ENCODE measurements around the gene KIF5A.

Gene KIF5A

DNA sequence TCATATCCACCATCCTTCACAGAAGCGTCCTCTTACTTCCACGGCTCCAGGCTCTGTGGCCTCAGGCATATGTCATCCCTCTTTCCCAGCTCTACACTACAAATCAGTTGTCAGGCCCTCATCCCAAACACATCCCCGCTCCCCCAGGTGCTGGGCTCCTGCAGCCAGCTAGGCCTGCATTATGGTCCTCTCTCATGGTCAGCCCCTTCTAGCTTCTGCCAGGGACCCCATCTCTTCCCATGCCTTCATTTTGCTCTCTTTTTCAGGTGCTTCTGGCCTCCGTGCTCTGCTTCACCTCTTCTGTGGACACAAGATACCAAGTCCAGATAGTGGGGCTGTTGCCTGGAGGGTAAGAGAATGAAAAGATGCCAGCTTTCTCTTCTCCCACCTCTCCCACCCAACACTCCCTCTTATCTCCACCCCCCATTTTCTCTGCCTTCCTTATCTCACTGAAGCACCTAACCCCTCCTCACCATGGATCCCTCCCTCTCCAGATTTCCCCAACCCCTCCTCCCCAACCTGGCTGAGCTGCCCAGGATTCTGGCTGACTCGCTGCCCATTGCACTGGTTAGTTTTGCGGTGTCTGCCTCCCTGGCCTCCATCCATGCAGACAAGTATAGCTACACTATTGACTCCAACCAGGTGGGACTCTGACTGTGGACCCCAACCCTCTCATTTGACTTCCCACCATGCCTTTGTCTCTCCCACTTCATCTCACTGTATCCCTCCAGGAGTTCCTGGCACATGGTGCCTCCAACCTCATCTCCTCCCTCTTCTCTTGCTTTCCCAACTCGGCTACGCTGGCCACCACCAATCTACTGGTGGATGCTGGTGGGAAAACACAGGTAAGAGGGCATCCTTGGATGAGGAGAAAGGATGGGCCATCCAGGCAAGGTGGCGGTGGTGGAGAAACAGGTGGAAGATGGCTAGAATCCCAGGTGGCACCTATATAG lies 72.7 kb downstream of the KIF5A start:
- DNase-seq: no peak

DNA sequence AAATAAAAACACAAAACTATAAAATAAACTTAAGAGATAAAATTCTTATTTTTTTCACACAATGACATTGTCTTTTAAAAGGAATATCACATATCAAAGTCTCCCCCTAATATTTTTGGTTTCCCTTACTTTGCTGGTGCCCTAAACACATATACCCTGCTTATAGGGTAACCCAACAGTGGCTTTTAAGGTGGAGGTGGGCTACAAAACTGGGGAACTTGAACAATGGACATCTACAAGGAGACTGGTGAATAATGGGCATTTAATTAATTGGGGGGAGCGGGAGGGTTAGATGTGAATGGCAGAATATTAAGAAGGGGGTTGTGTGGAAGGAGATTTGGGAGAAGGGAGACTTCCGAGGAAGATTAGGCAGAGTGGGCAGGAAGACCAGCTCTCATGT lies 73.5 kb downstream of the KIF5A start:
- no peak for DNase-seq

DNA sequence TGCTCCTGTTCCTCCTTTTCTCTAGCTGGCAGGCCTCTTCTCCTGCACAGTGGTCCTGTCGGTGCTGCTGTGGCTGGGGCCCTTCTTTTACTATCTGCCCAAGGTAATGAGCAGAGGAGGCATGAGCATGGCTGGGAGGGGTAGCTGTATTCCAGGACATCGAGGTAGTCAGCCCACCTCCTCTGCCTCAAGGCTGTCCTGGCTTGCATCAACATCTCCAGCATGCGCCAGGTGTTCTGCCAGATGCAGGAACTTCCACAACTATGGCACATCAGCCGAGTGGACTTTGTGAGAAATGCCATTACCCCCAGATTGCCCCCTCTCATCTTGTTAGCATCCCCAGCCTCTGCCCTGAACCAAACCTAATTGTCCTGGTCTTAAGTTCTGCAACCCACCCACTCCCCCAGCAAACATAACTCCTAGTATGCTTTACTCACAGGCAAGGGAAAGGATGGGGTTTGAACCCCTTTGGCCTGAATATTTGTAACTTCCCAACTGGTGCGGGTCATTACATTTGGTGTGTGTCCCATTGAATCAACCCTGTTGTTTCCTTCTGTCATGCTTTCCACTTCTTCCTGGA lies 74.1 kb downstream of the KIF5A start:
- no peak for DNase-seq

GRCh38 chr12:57624441-57625220 lies 74.8 kb downstream of the KIF5A start:
- no peak for DNase-seq

DNA sequence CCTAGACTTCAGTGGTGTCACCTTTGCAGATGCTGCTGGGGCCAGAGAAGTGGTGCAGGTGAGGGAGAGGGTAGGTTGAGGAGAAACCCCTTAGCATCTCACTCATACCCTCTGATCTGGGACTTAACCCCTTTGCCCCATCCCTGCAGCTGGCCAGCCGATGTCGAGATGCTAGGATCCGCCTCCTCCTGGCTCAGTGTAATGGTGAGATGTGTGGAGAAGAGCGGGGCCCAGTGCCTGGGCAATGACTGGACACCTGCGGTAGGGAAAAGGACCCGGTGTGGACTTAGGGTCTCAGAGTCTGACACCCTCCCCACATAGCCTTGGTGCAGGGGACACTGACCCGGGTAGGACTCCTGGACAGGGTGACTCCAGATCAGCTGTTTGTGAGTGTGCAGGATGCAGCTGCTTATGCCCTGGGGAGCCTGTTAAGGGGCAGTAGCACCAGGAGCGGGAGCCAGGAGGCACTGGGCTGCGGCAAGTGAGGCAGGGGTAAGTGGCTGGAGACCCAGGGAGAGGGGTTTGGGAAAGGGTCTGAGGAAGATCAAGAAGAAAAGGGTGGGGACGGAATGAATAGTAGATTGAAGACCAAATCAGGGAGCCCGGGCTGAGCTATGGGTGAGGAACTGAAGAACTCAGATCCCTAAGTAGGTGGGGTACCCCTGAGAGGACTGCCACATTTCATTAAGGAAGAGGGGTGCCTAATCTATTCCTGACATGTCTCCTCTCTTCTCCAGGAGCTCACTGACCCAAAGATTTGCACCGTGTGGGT lies 75.6 kb downstream of the KIF5A start:
- no peak for DNase-seq

- no peak for DNase-seq
Observed at GRCh38 chr12:57626111-57626920, 76.5 kb downstream of the KIF5A start.

DNA sequence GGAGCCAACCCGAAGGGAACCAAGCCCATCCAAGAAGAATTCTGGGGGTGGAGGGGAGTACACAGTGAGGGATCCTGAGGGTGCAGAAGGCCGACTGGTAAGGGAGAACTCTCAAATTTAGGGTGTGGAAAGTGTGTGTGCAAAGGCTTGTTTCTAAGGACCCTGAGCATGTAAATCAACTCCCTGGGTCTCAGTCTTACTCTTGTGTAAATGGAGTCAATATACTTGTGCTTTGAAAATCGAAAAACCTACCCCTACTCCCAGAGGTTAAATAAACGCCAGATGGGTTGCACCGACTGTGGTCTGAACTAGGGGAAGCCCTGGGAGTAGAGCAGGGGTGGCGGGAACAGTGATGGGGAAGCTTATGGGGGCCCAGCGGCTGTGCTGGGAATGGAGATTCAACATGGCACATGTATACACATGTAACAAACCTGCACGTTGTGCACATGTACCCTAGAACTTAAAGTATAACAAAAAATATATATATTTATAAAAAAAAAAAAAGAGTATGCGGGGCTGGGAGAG lies 77.1 kb downstream of the KIF5A start:
- no peak for DNase-seq

DNA sequence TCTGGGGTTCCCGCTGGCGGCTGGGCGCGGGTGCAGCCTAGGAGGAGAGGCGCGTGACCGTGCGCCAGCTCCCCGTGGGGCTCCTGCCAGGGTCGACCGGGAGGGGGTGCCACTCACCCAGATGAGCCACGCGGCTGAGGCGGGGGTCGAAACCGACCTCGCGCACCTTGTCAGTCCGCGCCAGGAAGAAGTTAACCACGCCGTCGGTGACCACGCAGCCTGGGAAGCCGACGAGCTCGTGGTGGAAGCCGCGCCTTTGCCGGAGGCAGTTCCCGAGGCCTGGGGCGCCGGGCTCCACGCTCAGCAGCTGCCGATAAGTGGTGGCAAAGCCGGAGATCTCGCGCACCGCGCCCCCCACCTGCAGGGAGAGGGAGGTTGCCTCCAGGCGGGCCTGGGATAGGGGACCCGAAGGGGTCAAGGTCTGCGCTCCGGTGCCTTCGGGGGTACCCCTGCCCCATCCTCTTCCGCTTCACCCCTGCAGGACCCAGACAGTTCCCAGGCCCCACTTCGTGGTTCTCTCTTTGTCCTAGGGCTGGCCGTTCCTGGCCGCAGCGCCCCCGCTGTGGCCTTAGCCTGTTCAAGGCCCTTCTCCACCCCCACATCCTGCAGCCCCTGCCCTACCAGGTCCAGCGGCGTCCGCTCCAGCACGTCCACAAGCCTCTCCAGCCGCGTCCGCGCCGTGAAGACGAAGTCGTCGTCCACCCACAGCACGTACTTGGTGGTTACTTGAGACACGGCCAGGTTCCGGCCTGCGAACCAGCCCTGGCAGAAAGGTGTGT lies 77.8 kb downstream of the KIF5A start:
- DNase-seq: no peak

DNA sequence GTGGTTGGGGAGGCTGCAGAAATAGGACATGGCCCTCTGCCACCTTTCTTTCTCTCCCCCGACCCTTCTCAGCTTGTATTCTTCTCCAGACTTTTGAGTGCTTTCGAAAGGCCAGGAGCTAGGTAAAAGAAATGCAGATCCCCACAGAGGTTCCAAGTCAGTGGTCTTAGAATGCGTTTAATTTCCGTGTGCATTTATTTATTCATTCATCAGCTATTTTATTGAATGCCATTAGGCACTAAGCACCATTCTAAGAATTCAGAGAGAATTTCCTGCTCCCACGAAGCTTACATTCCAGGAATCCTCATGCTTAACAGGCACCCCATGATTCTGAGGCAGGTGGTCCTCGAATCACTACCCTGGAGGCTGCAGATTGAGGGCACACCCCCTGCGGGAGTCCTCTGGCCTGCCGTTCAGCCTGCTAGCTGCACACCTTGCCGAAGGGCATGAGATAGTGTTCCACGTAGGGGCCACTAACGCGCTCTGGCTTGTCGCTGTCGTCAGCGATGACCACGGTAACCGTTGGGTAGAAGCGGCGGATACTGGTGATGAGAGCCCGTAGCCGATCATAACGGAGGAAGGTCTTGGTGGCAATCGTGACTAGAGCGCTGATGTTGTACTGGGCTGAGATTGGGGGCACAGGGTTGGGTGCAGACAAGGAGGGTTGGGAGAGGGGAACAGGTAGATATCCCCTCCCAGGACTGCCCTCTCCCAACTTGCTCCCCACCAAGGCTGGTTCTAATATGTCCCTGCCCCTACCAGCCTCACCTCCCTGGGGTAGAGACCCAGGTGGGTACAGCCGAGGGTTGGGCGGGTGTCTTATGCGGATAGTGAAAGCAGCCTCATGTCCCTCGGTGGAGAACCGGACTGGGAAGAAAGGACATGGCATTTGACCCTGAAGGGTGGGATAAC lies 78.7 kb downstream of the KIF5A start:
- no peak for DNase-seq

DNA sequence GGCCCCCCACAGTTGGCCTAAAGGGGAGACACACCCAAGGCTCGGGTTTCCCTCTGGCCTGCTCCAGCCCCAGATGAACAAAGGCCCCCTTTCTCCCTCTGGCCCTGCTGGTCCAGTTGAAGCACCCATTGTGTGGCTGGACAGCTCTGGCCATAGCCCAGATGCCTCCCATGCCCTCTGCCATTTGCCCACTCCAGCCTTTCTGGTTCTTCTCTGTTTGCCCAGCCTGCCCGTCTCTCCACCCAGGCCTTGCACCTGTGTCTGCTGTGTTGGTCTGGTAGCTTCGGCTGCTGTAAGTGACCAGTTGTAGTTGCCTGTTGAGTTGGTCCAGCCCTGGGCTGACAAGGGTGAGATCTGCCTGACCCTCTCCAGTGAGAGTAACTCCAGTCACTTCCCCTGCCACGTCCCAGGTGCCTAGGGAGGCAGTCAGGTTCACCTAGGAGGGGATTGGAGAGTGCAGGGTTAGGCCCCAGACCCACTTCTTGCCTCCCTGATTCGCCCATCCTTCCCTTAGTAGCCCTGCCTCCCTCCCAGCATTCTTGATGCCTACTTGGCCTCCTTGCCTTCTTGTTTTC lies 80.1 kb downstream of the KIF5A start:
- DNase-seq: no peak

DNA sequence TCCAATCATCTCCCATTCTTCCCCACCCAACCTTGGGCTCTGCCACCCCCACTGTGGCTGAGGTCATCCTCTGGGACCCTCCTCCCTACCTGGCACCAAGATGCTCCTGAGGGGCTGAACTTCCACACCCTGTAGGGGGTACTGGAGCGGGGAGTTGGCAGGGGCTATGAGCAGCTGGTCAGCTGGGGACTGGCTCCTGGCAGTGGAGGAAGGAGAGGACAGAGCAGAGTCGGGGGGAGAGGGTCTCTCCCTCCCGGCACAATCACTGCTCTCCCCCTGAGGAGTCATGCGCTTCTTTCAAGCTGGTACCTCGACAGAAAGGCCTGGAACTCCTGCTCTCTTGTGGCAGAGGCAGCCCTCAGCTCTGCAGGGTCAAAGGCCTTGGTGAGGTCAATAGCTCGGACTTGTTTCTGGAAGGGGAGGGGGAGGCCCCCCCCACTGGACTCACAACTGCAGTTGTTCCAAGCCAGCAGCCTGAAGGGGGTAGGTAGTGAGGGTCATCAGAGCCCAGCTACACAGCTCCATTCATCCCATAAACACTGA lies 81.1 kb downstream of the KIF5A start:
- no peak for DNase-seq

GRCh38 chr12:57631566-57632072 lies 81.8 kb downstream of the KIF5A start:
- no peak for DNase-seq

DNA sequence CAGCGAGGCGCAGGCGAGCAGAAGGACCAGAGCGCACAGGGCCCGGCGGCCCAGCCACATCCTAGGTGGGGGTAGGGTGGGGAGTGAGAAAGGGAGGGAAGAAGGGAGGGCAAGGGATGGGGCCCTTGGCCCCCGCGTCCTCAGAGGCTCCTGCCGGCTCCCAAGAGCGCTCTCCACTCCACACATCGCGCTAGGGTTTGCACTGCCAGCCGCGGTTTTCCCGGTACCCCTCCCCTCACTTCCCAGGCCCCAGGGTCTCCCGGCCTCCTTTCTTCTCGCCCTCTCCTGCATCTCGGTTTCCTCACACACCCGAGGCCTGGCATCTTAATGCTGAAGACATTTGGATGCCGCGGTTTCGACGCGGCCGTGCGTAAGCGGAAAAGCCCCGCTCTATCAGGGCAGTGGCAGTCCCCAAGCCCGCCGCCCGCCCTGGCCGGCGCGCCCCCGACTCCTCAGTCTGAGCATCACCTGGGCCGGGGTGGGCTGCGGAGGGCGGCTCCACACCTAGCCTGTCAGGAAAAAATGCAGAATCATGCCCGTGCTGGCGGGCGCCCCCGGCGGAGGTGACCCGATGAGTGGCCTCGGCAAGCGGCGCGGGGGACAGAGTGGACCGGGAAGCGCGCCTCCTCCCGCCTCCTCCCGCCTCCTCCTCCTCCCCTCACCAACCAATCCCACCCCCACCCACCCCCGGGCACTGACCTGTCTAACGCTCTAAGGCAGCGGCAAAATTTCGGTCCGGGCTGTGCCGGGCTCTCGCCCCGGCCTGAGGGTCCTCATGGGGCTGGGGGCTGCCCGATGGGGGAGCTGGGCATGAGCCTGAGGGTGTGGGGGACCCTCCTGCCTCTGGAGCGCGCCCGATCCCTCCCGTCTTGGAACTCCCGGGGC lies 82.5 kb downstream of the KIF5A start:
- peak; percentile 17 for DNase-seq

DNA sequence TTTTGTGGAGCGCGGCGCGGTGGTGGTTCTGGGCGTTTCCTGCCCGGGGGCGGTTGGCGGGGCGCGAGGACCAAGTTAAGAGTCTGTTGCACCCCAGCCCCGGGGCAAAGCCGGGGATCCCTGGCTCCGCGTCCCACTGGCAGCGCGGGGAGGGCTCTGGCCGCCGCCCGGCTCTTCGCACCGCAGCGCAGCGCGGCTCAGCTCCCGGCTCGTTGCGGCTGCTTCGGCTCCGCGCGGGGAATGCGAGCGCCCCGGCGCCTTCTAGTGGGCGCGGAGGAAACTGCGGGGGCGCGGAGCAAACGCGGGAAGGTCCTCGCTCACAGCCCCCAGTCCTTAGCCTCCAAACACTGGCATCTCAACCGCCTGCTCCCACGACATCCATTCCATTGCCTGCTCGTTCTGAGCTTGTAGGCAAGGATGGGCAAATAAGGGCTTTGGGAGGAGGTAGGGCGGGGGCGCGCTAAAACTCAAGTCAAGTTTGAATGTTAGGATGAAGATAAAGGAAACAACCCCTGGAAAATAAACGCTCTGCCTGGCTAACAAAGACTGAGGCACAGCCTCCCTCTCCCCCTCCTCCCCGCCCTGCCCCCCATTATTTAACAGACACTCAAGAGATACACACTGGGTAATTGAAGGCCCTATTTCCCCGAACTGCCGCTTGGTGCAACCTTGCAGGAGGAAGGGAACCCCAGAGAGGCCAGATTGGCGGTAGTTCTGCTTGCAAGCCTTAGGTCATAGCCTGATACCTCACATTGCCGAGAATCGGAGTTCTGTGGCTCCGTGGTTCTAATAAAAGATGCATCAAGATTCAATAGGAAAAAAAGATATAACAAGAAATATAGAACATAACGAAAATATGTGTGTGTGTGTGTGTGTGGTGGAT lies 83.4 kb downstream of the KIF5A start, which contains the start of gene B4GALNT1:
Gene B4GALNT1 (minus strand): TSS at position 244 of the 883 bp plus-strand sequence. CDS start 1,069 bp downstream, outside the sequence.
- peak; percentile 51 for DNase-seq

All from central memory CD4-positive, alpha-beta T cell (primary cell).